H1 (cell line): ENCODE results near the gene CRP. TPM values are rescaled to one million over a fixed set of nuclear protein-coding genes. Genes with fewer than 3 reads are reported as not detected.

Source experiments
- CTCF ChIA-PET: fragments of 300-600 bp; sonication (Branson Sonifier 250); formaldehyde crosslinking; loops from one replicate; lab custom pipeline; 2021; ENCODE audit not compliant: partially characterized antibody; lab: Charles Lee
- POLR2A ChIA-PET: fragments of 300-600 bp; sonication (Branson Sonifier 250); formaldehyde crosslinking; loops from one replicate; lab custom pipeline; 2021; ENCODE audit warnings: inconsistent platforms; ENCODE audit not compliant: partially characterized antibody; lab: Charles Lee
- DNase-seq, 2 experiments: peaks; one replicate each; pipeline versions ENCODE4 v3.0.0 to v3.0.0-alpha.2; 2010 to 2022; ENCODE audit warnings: low spot score in 2 of 2, low read depth in 1 of 2, mixed read lengths in 1 of 2
- FAIRE-seq: peaks from 2 replicates; lab custom pipeline; 2011; peaks lifted over from hg19 to GRCh38; lab: Jason Lieb, UNC
- H2AFZ ChIP-seq: 2 replicates; pipeline ENCODE4 v1.8.1; 2012; ENCODE audit warnings: low read length, inconsistent platforms
- H2AK5ac ChIP-seq: 2 replicates; pipeline ENCODE4 v1.6.1; 2013; ENCODE audit warnings: low read depth, low read length
- H2BK120ac ChIP-seq: replicated peaks from 2 replicates; pipeline ENCODE3; 2013; ENCODE audit warnings: low read depth, low read length, inconsistent platforms
- H2BK12ac ChIP-seq: 2 replicates; pipeline ENCODE4 v1.6.1; 2013; ENCODE audit warnings: low read depth, low read length
- H2BK15ac ChIP-seq: 2 replicates; pipeline ENCODE4 v1.6.1; 2013; ENCODE audit warnings: low read length
- H2BK20ac ChIP-seq: 2 replicates; pipeline ENCODE4 v1.6.1; 2013; ENCODE audit warnings: low read length
- H2BK5ac ChIP-seq: 2 replicates; pipeline ENCODE4 v1.6.1; 2013; ENCODE audit warnings: low read depth, low read length
- H3K14ac ChIP-seq: 2 replicates; pipeline ENCODE4 v1.6.1; 2013; ENCODE audit warnings: inconsistent platforms; ENCODE audit not compliant: insufficient read length
- H3K18ac ChIP-seq: 2 replicates; pipeline ENCODE4 v1.6.1; 2013; ENCODE audit warnings: low read length; ENCODE audit errors: extremely low read depth
- H3K23ac ChIP-seq: 2 replicates; pipeline ENCODE4 v1.6.1; 2013; ENCODE audit warnings: inconsistent platforms; ENCODE audit not compliant: insufficient read length
- H3K23me2 ChIP-seq: 2 replicates; pipeline ENCODE4 v1.6.1; 2013; ENCODE audit warnings: low read depth, low read length
- H3K27ac ChIP-seq: 2 replicates; pipeline ENCODE4 v1.6.1; 2011; ENCODE audit warnings: low read depth, low read length, inconsistent platforms
- H3K27me3 ChIP-seq, 4 experiments: replicated peaks in 1 of 4; 1 replicate in 1 of 4; 2 replicates in 3 of 4; pipeline versions ENCODE4 v1.6.1 to v1.8.1; 2011 to 2013; ENCODE audit warnings: low read length in 3 of 4, mild to moderate bottlenecking in 3 of 4, inconsistent platforms in 2 of 4, mixed read lengths in 2 of 4, moderate library complexity in 1 of 4; ENCODE audit not compliant: control insufficient read depth in 3 of 4, insufficient read depth in 3 of 4; ENCODE audit errors: extremely low read depth in 1 of 4
- H3K36me3 ChIP-seq, 4 experiments: 2 replicates each; pipeline versions ENCODE4 v1.6.1 to v1.8.1; 2011 to 2013; ENCODE audit warnings: mild to moderate bottlenecking in 4 of 4, low read length in 3 of 4, moderate library complexity in 2 of 4, control low read depth in 1 of 4, inconsistent platforms in 1 of 4; ENCODE audit not compliant: insufficient read depth in 4 of 4, control insufficient read depth in 2 of 4
- H3K4ac ChIP-seq: replicated peaks from 2 replicates; pipeline ENCODE3; 2013; ENCODE audit warnings: low read length, low read depth, mixed read lengths, inconsistent platforms; ENCODE audit not compliant: insufficient read length
- H3K4me1 ChIP-seq, 4 experiments: replicated peaks in 1 of 4; 1 replicate in 1 of 4; 2 replicates in 3 of 4; pipeline versions ENCODE4 v1.6.1 to v1.8.1; 2011 to 2013; ENCODE audit warnings: low read length in 3 of 4, inconsistent platforms in 2 of 4, mixed read lengths in 1 of 4; ENCODE audit not compliant: insufficient read depth in 4 of 4, control insufficient read depth in 3 of 4
- H3K4me2 ChIP-seq, 2 experiments: 2 replicates each; pipeline versions ENCODE4 v1.6.1 to v1.8.1; 2011 to 2013; ENCODE audit warnings: low read depth in 2 of 2, low read length in 2 of 2, control low read depth in 1 of 2, inconsistent platforms in 1 of 2, mild to moderate bottlenecking in 1 of 2; ENCODE audit not compliant: insufficient read depth in 1 of 2
- H3K4me3 ChIP-seq, 4 experiments: fragments of 200-600, 300-600 bp in 1 of 4; sonication (generic), shearing (Covaris generic), sonication (Bioruptor Twin) in 1 of 4; 2 replicates each; pipeline versions ENCODE4 v1.5.1 to v1.8.1; 2011 to 2016; ENCODE audit warnings: low read length in 4 of 4, low read depth in 3 of 4, control low read depth in 2 of 4, inconsistent platforms in 2 of 4, mild to moderate bottlenecking in 2 of 4, mixed read lengths in 1 of 4, moderate library complexity in 1 of 4; ENCODE audit not compliant: insufficient read depth in 2 of 4; ENCODE audit errors: extremely low read depth in 1 of 4
- H3K56ac ChIP-seq: replicated peaks from 2 replicates; pipeline ENCODE3; 2013; ENCODE audit warnings: low read depth, mild to moderate bottlenecking, mixed read lengths, low read length, inconsistent platforms; ENCODE audit not compliant: insufficient read length
- H3K79me1 ChIP-seq: 2 replicates; pipeline ENCODE4 v1.6.1; 2013; ENCODE audit warnings: low read depth, low read length, control low read depth
- H3K79me2 ChIP-seq, 2 experiments: 2 replicates each; pipeline versions ENCODE4 v1.6.1 to v1.8.1; 2012 to 2013; ENCODE audit warnings: low read length in 2 of 2, mild to moderate bottlenecking in 2 of 2, inconsistent platforms in 1 of 2; ENCODE audit not compliant: insufficient read depth in 2 of 2, control insufficient read depth in 1 of 2
- H3K9ac ChIP-seq, 4 experiments: replicated peaks in 1 of 4; 1 replicate in 1 of 4; 2 replicates in 3 of 4; pipeline versions ENCODE4 v1.6.1 to v1.8.1; 2011 to 2013; ENCODE audit warnings: low read depth in 3 of 4, low read length in 3 of 4, control low read depth in 2 of 4, mild to moderate bottlenecking in 2 of 4, moderate library complexity in 2 of 4, inconsistent platforms in 1 of 4; ENCODE audit errors: extremely low read depth in 1 of 4
- H3K9me3 ChIP-seq, 2 experiments: 2 replicates each; pipeline versions ENCODE4 v1.6.1 to v1.8.1; 2012 to 2013; ENCODE audit warnings: mild to moderate bottlenecking in 2 of 2, moderate library complexity in 2 of 2, control low read depth in 1 of 2, inconsistent platforms in 1 of 2, low read depth in 1 of 2, low read length in 1 of 2, mixed read lengths in 1 of 2; ENCODE audit not compliant: insufficient read depth in 2 of 2
- H4K20me1 ChIP-seq, 2 experiments: replicated peaks in 1 of 2; 2 replicates each; pipeline versions ENCODE3 to v1.8.1; 2011 to 2013; ENCODE audit warnings: inconsistent platforms in 2 of 2, low read length in 2 of 2, mild to moderate bottlenecking in 1 of 2; ENCODE audit not compliant: insufficient read depth in 2 of 2, control insufficient read depth in 1 of 2
- H4K5ac ChIP-seq: 2 replicates; pipeline ENCODE4 v1.6.1; 2013; ENCODE audit warnings: low read length, low read depth, mixed read lengths, inconsistent platforms; ENCODE audit not compliant: insufficient read length
- H4K8ac ChIP-seq: 2 replicates; pipeline ENCODE4 v1.8.0; 2013; ENCODE audit warnings: mild to moderate bottlenecking, moderate library complexity, low read length, inconsistent platforms; ENCODE audit not compliant: insufficient read depth; ENCODE audit errors: extremely low read depth
- H4K91ac ChIP-seq: replicated peaks from 2 replicates; pipeline ENCODE3; 2013; ENCODE audit warnings: low read length, mixed read lengths, inconsistent platforms; ENCODE audit not compliant: insufficient read length
- CEBPB ChIP-seq: IDR thresholded peaks from 2 replicates; pipeline ENCODE4 v1.6.1; 2012; ENCODE audit warnings: low read depth, low read length
- CHD2 ChIP-seq: IDR thresholded peaks from 2 replicates; pipeline ENCODE4 v1.6.1; 2012; ENCODE audit warnings: low read length, improper control_type of control experiment
- MAFK ChIP-seq: IDR thresholded peaks from 2 replicates; pipeline ENCODE4 v1.6.1; 2012; ENCODE audit warnings: low read depth, mild to moderate bottlenecking, improper control_type of control experiment, low read length
- TAF1 ChIP-seq: IDR thresholded peaks from 2 replicates; pipeline ENCODE4 v1.6.1; 2011; ENCODE audit warnings: mild to moderate bottlenecking, low read depth, low read length
- TCF12 ChIP-seq: IDR thresholded peaks from 2 replicates; pipeline ENCODE4 v1.6.1; 2011; ENCODE audit warnings: low read depth, mild to moderate bottlenecking, low read length
- WGBS, 2 experiments: shearing (Covaris generic) in 1 of 2; methylation state at CpG; one replicate each; pipeline versions ENCODE4 v1.1.6 to v1.1.7; 2013 to 2015; ENCODE audit warnings: low lambda C conversion rate in 2 of 2, mixed read lengths in 2 of 2, inconsistent platforms in 1 of 2, low coverage in 1 of 2, missing lambda C conversion rate in 1 of 2; ENCODE audit not compliant: insufficient replicate concordance in 2 of 2, insufficient coverage in 1 of 2, insufficient read length in 1 of 2; ENCODE audit errors: extremely low coverage in 1 of 2, missing lambda C conversion rate in 1 of 2; 5-methylcytosine and 5-hydroxymethylcytosine counted together
- polyA plus RNA-seq, 7 experiments: library from polyadenylated mRNA; depleted of rRNA in 3 of 7; stranded (reverse) in 5 of 7; unstranded in 2 of 7; fragments of >200 nt in 5 of 7; fragments of 200-250 nt in 2 of 7; gene quantifications; 1 replicate in 5 of 7; 2 replicates in 1 of 7; 4 replicates in 1 of 7; pipeline versions ENCODE4 v1.2.1 to v1.2.3, GENCODE V29; 2011 to 2013; ENCODE audit warnings: missing spikeins in 2 of 7, mixed read lengths in 2 of 7
- total RNA-seq: library from RNA; stranded (reverse); fragmentation: NEBNext Ultra II Directional; extraction: Animal tissue kit (Norgen Biotek cat#: 25700); gene quantifications from 2 replicates; pipeline ENCODE4 v1.2.1, GENCODE V29; 2021
- TF ChIP-seq, protein P1 (sequence below): IDR thresholded peaks from 2 replicates; pipeline ENCODE4 v1.6.1; 2012; ENCODE audit warnings: inconsistent platforms

CRP gene
- total and polyA plus RNA-seq, 2 of the 8 experiments (the other 6 are each of a cell fraction or from before 2014, with no cell fraction given) = not detected

DNA sequence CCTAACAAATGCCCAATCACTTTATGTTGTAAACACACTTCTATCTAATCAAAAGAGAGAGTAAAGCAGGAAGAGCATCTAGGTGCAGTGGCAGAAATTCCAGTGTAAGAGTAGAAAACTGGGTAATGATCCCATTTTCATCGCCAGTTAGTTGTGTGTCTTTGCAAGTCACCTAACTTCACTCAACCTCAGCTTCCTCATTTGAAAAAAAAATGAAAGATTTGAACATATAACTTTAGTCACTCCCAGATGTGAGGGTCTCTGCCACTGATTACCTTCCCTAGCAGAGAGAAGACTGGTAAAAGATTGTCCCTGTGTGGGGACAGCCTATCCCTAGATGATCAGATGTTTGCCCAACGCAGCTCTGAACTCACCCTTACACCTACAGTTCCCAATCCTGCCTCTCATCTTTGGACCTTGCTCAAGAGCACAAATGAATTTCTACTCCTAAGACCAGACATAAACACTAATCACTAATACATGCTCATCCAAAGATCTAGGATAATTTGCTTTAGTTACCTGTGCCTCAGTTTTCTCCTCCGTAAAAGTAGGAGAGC is 41.1 kb upstream of the CRP start:
- TF ChIP-seq, protein P1, sequence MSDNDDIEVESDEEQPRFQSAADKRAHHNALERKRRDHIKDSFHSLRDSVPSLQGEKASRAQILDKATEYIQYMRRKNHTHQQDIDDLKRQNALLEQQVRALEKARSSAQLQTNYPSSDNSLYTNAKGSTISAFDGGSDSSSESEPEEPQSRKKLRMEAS = no peak
- no peak for TF ChIP-seq MAFK
- TF ChIP-seq CHD2 = no peak
- TF ChIP-seq CEBPB = no peak
- no peak for TF ChIP-seq TCF12
- no peak for TF ChIP-seq TAF1
- FAIRE-seq = no peak
- Histone ChIP-seq H3K4me1 (no peaks in the 10 kb centered on the region), H2BK5ac (no peak overlapping the region), H3K79me2 (no peaks in the 10 kb centered on the region), H4K5ac (no peak overlapping the region), H3K27ac (no peak overlapping the region), H4K20me1 (no peaks in the 10 kb centered on the region), H3K18ac (no peak overlapping the region), H3K27me3 (no peaks in the 10 kb centered on the region), H3K4me3 (no peak overlapping the region), H3K79me1 (no peaks in the 10 kb centered on the region), H2BK15ac (no peak overlapping the region), H2BK12ac (no peak overlapping the region), H2BK20ac (no peak overlapping the region), H3K4me2 (no peak overlapping the region), H3K4ac (no peak overlapping the region), H4K91ac (no peak overlapping the region), H3K9ac (no peak overlapping the region), H2BK120ac (no peak overlapping the region), H3K56ac (no peak overlapping the region), H3K23ac (no peak overlapping the region), H3K23me2 (no peaks in the 10 kb centered on the region), H3K36me3 (no peaks in the 10 kb centered on the region), H3K14ac (no peak overlapping the region), H4K8ac (no peak overlapping the region), H2AK5ac (no peak overlapping the region), H2AFZ (no peak overlapping the region), H3K9me3 (peaks cover 12 to 32% of the 10 kb centered on the region in 2 experiments; a peak in 2 of 4 replicates)
- no peak for DNase-seq
- 89% methylated on average over 3 of the region's 3 CpGs; no CpG with 5 or more reads in 1 of the 2 experiments for WGBS, 2 experiments
- CTCF ChIA-PET = no interaction called here
- POLR2A ChIA-PET = no interaction called here
